Thyroid gland (tissue), 4 donors: ENCODE data around the gene ARPP21. TPM values are rescaled to one million over a fixed set of nuclear protein-coding genes. Genes with fewer than 3 reads are reported as not detected.

ENCODE experiments used
- DNase-seq, 2 donors: peaks; one replicate each; pipeline ENCODE4 v3.0.0-alpha.2; 2019
- H3K27ac ChIP-seq, 3 donors: fragments of 200-600 bp; sonication (generic); 1 replicate in 2 of 3; 2 replicates in 1 of 3; pipeline ENCODE4 v1.5.1; 2016 to 2019; ENCODE audit warnings: mild to moderate bottlenecking in 1 of 3, moderate library complexity in 1 of 3
- H3K27me3 ChIP-seq: fragments of 200-600 bp; sonication (generic); one replicate; pipeline ENCODE4 v1.5.1; 2019
- H3K36me3 ChIP-seq, 2 donors: fragments of 200-600 bp; sonication (generic); one replicate each; pipeline ENCODE4 v1.5.1; 2016 to 2019
- H3K4me1 ChIP-seq, 2 donors: fragments of 200-600 bp; sonication (generic); one replicate each; pipeline ENCODE4 v1.5.1; 2017 to 2019
- H3K4me3 ChIP-seq, 3 donors: fragments of 200-600 bp; sonication (generic); replicated peaks in 1 of 3; 1 replicate in 2 of 3; 2 replicates in 1 of 3; pipeline ENCODE4 v1.5.1; 2016; ENCODE audit warnings: mild to moderate bottlenecking in 1 of 3
- H3K9me3 ChIP-seq: fragments of 200-600 bp; sonication (generic); one replicate; pipeline ENCODE4 v1.5.1; 2017
- CTCF ChIP-seq, 6 experiments: fragments of 200-600 bp in 3 of 6; fragments of 450-650 bp in 3 of 6; sonication (generic) in 3 of 6; IDR thresholded peaks; one replicate each; pipeline ENCODE4 v1.5.1; 2016 to 2019; ENCODE audit warnings: antibody characterized with exemption in 6 of 6, mild to moderate bottlenecking in 2 of 6, inconsistent platforms in 1 of 6, moderate library complexity in 1 of 6
- POLR2A ChIP-seq, 2 donors: fragments of 450-650 bp; IDR thresholded peaks; one replicate each; pipeline ENCODE4 v1.6.1; 2017; ENCODE audit warnings: antibody characterized with exemption in 2 of 2, mild to moderate bottlenecking in 2 of 2, moderate library complexity in 1 of 2
- WGBS, 2 donors: methylation state at CpG; one replicate each; pipeline ENCODE4 v1.1.5; 2017; 5-methylcytosine and 5-hydroxymethylcytosine counted together
- intact Hi-C: fragments of 100-400 bp; cut with DNase I; formaldehyde crosslinking; loops from one replicate; pipeline ENCODE4 v1.15.1; 2023
- total RNA-seq, 4 donors: library from RNA; depleted of rRNA; stranded (reverse); fragments of >200 nt; gene quantifications; one replicate each; pipeline ENCODE4 v1.2.3, GENCODE V29; 2016

ARPP21 gene
- total RNA-seq, 4 donors from 2014 or later, result not detected

GRCh38 chr3:35685153-35685552 lies 45.8 kb downstream of the ARPP21 start:
- H3K4me1 ChIP-seq, result no peaks in the 10 kb centered on the region
- no peak overlapping the region for H3K4me3 ChIP-seq
- H3K27me3 ChIP-seq, result no peaks in the 10 kb centered on the region
- DNase-seq, result no peak
- TF ChIP-seq CTCF (IDR thresholded peaks at IDR 0.05) (no peak), POLR2A (IDR thresholded peaks at IDR 0.05) (no peak)
- H3K36me3 ChIP-seq, result no peaks in the 10 kb centered on the region
- H3K9me3 ChIP-seq, result no peaks in the 10 kb centered on the region
- intact Hi-C loops, result no loop called here
- 95 to 96% methylated on average over 3 of the region's 3 CpGs for WGBS, 2 donors
- H3K27ac ChIP-seq, result no peak overlapping the region

GRCh38 chr3:35688826-35689225 lies 49.5 kb downstream of the ARPP21 start:
- H3K27ac ChIP-seq, result no peak overlapping the region
- WGBS, 2 donors, result 77 to 80% methylated on average over 3 of the region's 3 CpGs
- H3K9me3 ChIP-seq, result no peaks in the 10 kb centered on the region
- H3K4me1 ChIP-seq, result no peaks in the 10 kb centered on the region
- H3K27me3 ChIP-seq, result no peaks in the 10 kb centered on the region
- no peaks in the 10 kb centered on the region for H3K36me3 ChIP-seq
- H3K4me3 ChIP-seq, result no peak overlapping the region
- intact Hi-C loops, result no loop called here
- no peak for DNase-seq
- TF ChIP-seq POLR2A (IDR thresholded peaks at IDR 0.05) (no peak), CTCF (IDR thresholded peaks at IDR 0.05) (no peak)

- no peak for DNase-seq
- H3K4me3 ChIP-seq, result no peak overlapping the region
- no peak overlapping the region for H3K27ac ChIP-seq
- 88 to 90% methylated on average over 4 of the region's 4 CpGs for WGBS, 2 donors
- intact Hi-C loops, result no loop called here
- no peaks in the 10 kb centered on the region for H3K27me3 ChIP-seq
- H3K4me1 ChIP-seq, result no peaks in the 10 kb centered on the region
- H3K36me3 ChIP-seq, result no peaks in the 10 kb centered on the region
- TF ChIP-seq CTCF (IDR thresholded peaks at IDR 0.05) (no peak), POLR2A (IDR thresholded peaks at IDR 0.05) (no peak)
- H3K9me3 ChIP-seq, result no peaks in the 10 kb centered on the region
Observed at GRCh38 chr3:35690271-35690670, 50.9 kb downstream of the ARPP21 start.

GRCh38 chr3:35705904-35706303 lies 66.6 kb downstream of the ARPP21 start:
- no peak for DNase-seq
- WGBS, 2 donors, result 70 to 71% methylated on average over 3 of the region's 3 CpGs
- H3K9me3 ChIP-seq, result no peaks in the 10 kb centered on the region
- H3K4me1 ChIP-seq, result no peaks in the 10 kb centered on the region
- H3K27ac ChIP-seq, result no peak overlapping the region
- H3K27me3 ChIP-seq, result no peaks in the 10 kb centered on the region
- no peaks in the 10 kb centered on the region for H3K36me3 ChIP-seq
- intact Hi-C loops, result no loop called here
- no peak for TF ChIP-seq POLR2A (IDR thresholded peaks at IDR 0.05)
- TF ChIP-seq CTCF (IDR thresholded peaks at IDR 0.05), result no peak
- no peak overlapping the region for H3K4me3 ChIP-seq

GRCh38 chr3:35707904-35708303 lies 68.6 kb downstream of the ARPP21 start:
- TF ChIP-seq POLR2A (IDR thresholded peaks at IDR 0.05) (no peak), CTCF (IDR thresholded peaks at IDR 0.05) (no peak)
- Histone ChIP-seq H3K4me3 (no peak overlapping the region), H3K27ac (no peak overlapping the region), H3K27me3 (no peaks in the 10 kb centered on the region), H3K36me3 (no peaks in the 10 kb centered on the region), H3K4me1 (no peaks in the 10 kb centered on the region), H3K9me3 (no peaks in the 10 kb centered on the region)
- no peak for DNase-seq
- intact Hi-C loops, result no loop called here
- 91 to 93% methylated on average over 3 of the region's 3 CpGs for WGBS, 2 donors
